Peyer's patch (tissue), 4 donors: ENCODE measurements around the gene ITGAL. TPM values are rescaled to one million over a fixed set of nuclear protein-coding genes. Genes with fewer than 3 reads are reported as not detected.

Experiments used
- DNase-seq, 3 donors: peaks; one replicate each; pipeline ENCODE4 v3.0.0-alpha.2; 2017 to 2019
- H3K27ac ChIP-seq, 4 donors: fragments of 200-600 bp; sonication (generic); one replicate each; pipeline ENCODE4 v1.5.1; 2016 to 2019
- H3K27me3 ChIP-seq, 2 donors: fragments of 200-600 bp; sonication (generic); one replicate each; pipeline ENCODE4 v1.5.1; 2019
- H3K36me3 ChIP-seq, 3 donors: fragments of 200-600 bp; sonication (generic); one replicate each; pipeline ENCODE4 v1.5.1; 2016 to 2019
- H3K4me1 ChIP-seq, 4 donors: fragments of 200-600 bp; sonication (generic); one replicate each; pipeline ENCODE4 v1.5.1; 2016 to 2019
- H3K4me3 ChIP-seq, 4 donors: fragments of 200-600 bp; sonication (generic); 1 replicate in 3 of 4; 2 replicates in 1 of 4; pipeline ENCODE4 v1.5.1; 2016 to 2019; ENCODE audit warnings: mild to moderate bottlenecking in 1 of 4
- H3K9me3 ChIP-seq, 4 donors: fragments of 200-600 bp; sonication (generic); one replicate each; pipeline ENCODE4 v1.5.1; 2016 to 2019; ENCODE audit warnings: mild to moderate bottlenecking in 1 of 4
- CTCF ChIP-seq, 6 experiments: fragments of 450-650 bp in 4 of 6; fragments of 200-600 bp in 2 of 6; sonication (generic) in 1 of 6; IDR thresholded peaks; one replicate each; pipeline ENCODE4 v1.5.1; 2017 to 2019; ENCODE audit warnings: antibody characterized with exemption in 6 of 6, mild to moderate bottlenecking in 3 of 6, moderate library complexity in 1 of 6
- POLR2A ChIP-seq, 2 donors: fragments of 450-650 bp; IDR thresholded peaks; one replicate each; pipeline ENCODE4 v1.5.1; 2017; ENCODE audit warnings: antibody characterized with exemption in 2 of 2, mild to moderate bottlenecking in 2 of 2, moderate library complexity in 2 of 2
- total RNA-seq, 4 donors: library from RNA; depleted of rRNA; stranded (reverse); fragments of >200 nt; gene quantifications; one replicate each; pipeline ENCODE4 v1.1.0, GENCODE V29; 2016

The ITGAL gene
- total RNA-seq, result 10 to 100 TPM in 3 of 4 donors, 1 to 10 TPM in 1; 4.3 to 52.0 (median 13.0) TPM

- H3K36me3 ChIP-seq, result no peaks in the 10 kb centered on the region
- H3K27ac ChIP-seq, result peak within 1 kb of the TSS; percentile 48 to 86 (median 67)
- H3K4me1 ChIP-seq, result peaks cover 0 to 11% (median 3%) of the 10 kb centered on the region in 4 donors
- TF ChIP-seq POLR2A (IDR thresholded peaks at IDR 0.05), result peak in 1 of 2 donors; percentile 32
- no peak for TF ChIP-seq CTCF (IDR thresholded peaks at IDR 0.05)
- no peaks in the 10 kb centered on the region for H3K27me3 ChIP-seq
- peak within 1 kb of the TSS; percentile 22 to 44 (median 42) for H3K4me3 ChIP-seq
- peak; percentile 63 to 91 (median 84) for DNase-seq
- H3K9me3 ChIP-seq, result no peaks in the 10 kb centered on the region
These were observed at the start of gene ITGAL for GRCh38 chr16:30472328-30472942. Gene ITGAL, plus strand, starts transcription at chr16:30472742. Its CDS starts 96 bp downstream, at chr16:30472838.

GRCh38 chr16:30428055-30428454, 44.5 kb upstream of the ITGAL start:
- H3K27ac ChIP-seq, result no peak overlapping the region
- no peak for TF ChIP-seq CTCF (IDR thresholded peaks at IDR 0.05)
- no peak for TF ChIP-seq POLR2A (IDR thresholded peaks at IDR 0.05)
- no peaks in the 10 kb centered on the region for H3K9me3 ChIP-seq
- no peak for DNase-seq
- peaks cover 0 to 26% (median 0%) of the 10 kb centered on the region in 3 donors for H3K36me3 ChIP-seq
- H3K4me3 ChIP-seq, result no peak overlapping the region
- no peaks in the 10 kb centered on the region for H3K27me3 ChIP-seq
- peaks cover 0 to 17% (median 3%) of the 10 kb centered on the region in 4 donors for H3K4me1 ChIP-seq

GRCh38 chr16:30429418-30429677, 43.2 kb upstream of the ITGAL start:
- Histone ChIP-seq H3K9me3 (no peaks in the 10 kb centered on the region), H3K27ac (peak overlapping the region; percentile 67 to 84 (median 76)), H3K4me1 (peaks cover 0 to 17% (median 3%) of the 10 kb centered on the region in 4 donors), H3K27me3 (no peaks in the 10 kb centered on the region), H3K4me3 (peak overlapping the region; percentile 61 to 80 (median 66)), H3K36me3 (peaks cover 0 to 13% (median 0%) of the 10 kb centered on the region in 3 donors)
- TF ChIP-seq POLR2A (IDR thresholded peaks at IDR 0.05) (no peak), CTCF (IDR thresholded peaks at IDR 0.05) (no peak)
- no peak for DNase-seq

GRCh38 chr16:30429678-30430427, 42.7 kb upstream of the ITGAL start, which contains the start of gene DCTPP1:
Gene DCTPP1, minus strand, starts transcription at chr16:30430030. Its CDS starts 50 bp downstream, at chr16:30429980.
- Histone ChIP-seq H3K27me3 (no peaks in the 10 kb centered on the region), H3K36me3 (peaks cover 0 to 8% (median 0%) of the 10 kb centered on the region in 3 donors), H3K9me3 (no peaks in the 10 kb centered on the region), H3K4me1 (peaks cover 0 to 17% (median 3%) of the 10 kb centered on the region in 4 donors), H3K27ac (peak within 1 kb of the TSS; percentile 67 to 84 (median 76)), H3K4me3 (peak within 1 kb of the TSS; percentile 61 to 80 (median 66))
- DNase-seq, result peak; percentile 94 to 99 (median 98)
- peak in 1 of 2 donors; percentile 49 for TF ChIP-seq POLR2A (IDR thresholded peaks at IDR 0.05)
- peak; percentile 81 to 98 (median 92) for TF ChIP-seq CTCF (IDR thresholded peaks at IDR 0.05)

- H3K36me3 ChIP-seq, result peaks cover 0 to 2% (median 0%) of the 10 kb centered on the region in 3 donors
- H3K9me3 ChIP-seq, result no peaks in the 10 kb centered on the region
- no peaks in the 10 kb centered on the region for H3K27me3 ChIP-seq
- TF ChIP-seq CTCF (IDR thresholded peaks at IDR 0.05), result no peak
- peak overlapping the region in 3 of 4 donors; percentile 61 to 80 (median 72) for H3K4me3 ChIP-seq
- peaks cover 0 to 17% (median 3%) of the 10 kb centered on the region in 4 donors for H3K4me1 ChIP-seq
- DNase-seq, result peak in 1 of 3 donors; percentile 64
- H3K27ac ChIP-seq, result peak overlapping the region; percentile 57 to 84 (median 68)
These were observed 42.0 kb upstream of the ITGAL start for GRCh38 chr16:30430428-30430970.
